Progenitor cell of endocrine pancreas (in vitro differentiated cells): ENCODE measurements around the gene THEMIS2. TPM values are rescaled to one million over a fixed set of nuclear protein-coding genes. Genes with fewer than 3 reads are reported as not detected.

Experiments used
- DNase-seq: peaks from one replicate; pipeline ENCODE4 v3.0.0; 2021; ENCODE audit warnings: low spot score; ENCODE audit not compliant: unreplicated experiment
- H3K27ac Mint-ChIP-seq: 2 replicates; pipeline ENCODE4 v1.8.0; 2021; ENCODE audit warnings: mild to moderate bottlenecking, moderate library complexity, mixed read lengths
- H3K27me3 Mint-ChIP-seq: 2 replicates; pipeline ENCODE4 v1.8.0; 2021; ENCODE audit warnings: mixed read lengths
- H3K36me3 Mint-ChIP-seq: 2 replicates; pipeline ENCODE4 v1.8.0; 2022; ENCODE audit warnings: mixed read lengths; ENCODE audit not compliant: insufficient read depth
- H3K4me1 Mint-ChIP-seq: 2 replicates; pipeline ENCODE4 v1.8.0; 2021; ENCODE audit warnings: low read depth, mixed read lengths
- H3K4me3 Mint-ChIP-seq: 2 replicates; pipeline ENCODE4 v1.8.0; 2021; ENCODE audit warnings: low read depth, mild to moderate bottlenecking, moderate library complexity, mixed read lengths
- H3K9me3 Mint-ChIP-seq: 2 replicates; pipeline ENCODE4 v1.8.0; 2021; ENCODE audit warnings: low read depth, mixed read lengths
- total RNA-seq: library from RNA; stranded (reverse); gene quantifications from 2 replicates; pipeline ENCODE4 v1.2.1, GENCODE V29; 2021
- TF ChIP-seq, protein P1 (sequence below): fragments of 200-600 bp; sonication (generic); IDR thresholded peaks from one replicate; pipeline ENCODE4 v1.5.0; 2021; ENCODE audit warnings: antibody characterized with exemption, mild to moderate bottlenecking; ENCODE audit not compliant: unreplicated experiment

Gene THEMIS2
- total RNA-seq, 1 donor from 2014 or later: 3.3 TPM

- Mint-ChIP-seq H3K27ac (peak within 1 kb of the TSS; percentile 96), H3K36me3 (no peaks in the 10 kb centered on the region), H3K4me1 (peaks cover 12% of the 10 kb centered on the region), H3K4me3 (peak within 1 kb of the TSS; percentile 85), H3K9me3 (no peaks in the 10 kb centered on the region), H3K27me3 (peaks cover 6% of the 10 kb centered on the region)
- peak; percentile 68 for DNase-seq
- TF ChIP-seq, protein P1, sequence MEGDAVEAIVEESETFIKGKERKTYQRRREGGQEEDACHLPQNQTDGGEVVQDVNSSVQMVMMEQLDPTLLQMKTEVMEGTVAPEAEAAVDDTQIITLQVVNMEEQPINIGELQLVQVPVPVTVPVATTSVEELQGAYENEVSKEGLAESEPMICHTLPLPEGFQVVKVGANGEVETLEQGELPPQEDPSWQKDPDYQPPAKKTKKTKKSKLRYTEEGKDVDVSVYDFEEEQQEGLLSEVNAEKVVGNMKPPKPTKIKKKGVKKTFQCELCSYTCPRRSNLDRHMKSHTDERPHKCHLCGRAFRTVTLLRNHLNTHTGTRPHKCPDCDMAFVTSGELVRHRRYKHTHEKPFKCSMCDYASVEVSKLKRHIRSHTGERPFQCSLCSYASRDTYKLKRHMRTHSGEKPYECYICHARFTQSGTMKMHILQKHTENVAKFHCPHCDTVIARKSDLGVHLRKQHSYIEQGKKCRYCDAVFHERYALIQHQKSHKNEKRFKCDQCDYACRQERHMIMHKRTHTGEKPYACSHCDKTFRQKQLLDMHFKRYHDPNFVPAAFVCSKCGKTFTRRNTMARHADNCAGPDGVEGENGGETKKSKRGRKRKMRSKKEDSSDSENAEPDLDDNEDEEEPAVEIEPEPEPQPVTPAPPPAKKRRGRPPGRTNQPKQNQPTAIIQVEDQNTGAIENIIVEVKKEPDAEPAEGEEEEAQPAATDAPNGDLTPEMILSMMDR: peak; percentile 46
These were observed 62.6 kb downstream of the THEMIS2 start, which contains the start of gene SMPDL3B for GRCh38 chr1:27934818-27935549. Gene SMPDL3B, plus strand, starts transcription at chr1:27935000. Its CDS starts 184 bp downstream, at chr1:27935184.

- no peak for DNase-seq
- H3K9me3 Mint-ChIP-seq: no peaks in the 10 kb centered on the region
- H3K27ac Mint-ChIP-seq: peak overlapping the region; percentile 23
- peaks cover 6% of the 10 kb centered on the region for H3K27me3 Mint-ChIP-seq
- H3K4me1 Mint-ChIP-seq: peaks cover 12% of the 10 kb centered on the region
- no peaks in the 10 kb centered on the region for H3K36me3 Mint-ChIP-seq
- TF ChIP-seq, protein P1: no peak
- peak overlapping the region; percentile 85 for H3K4me3 Mint-ChIP-seq
These were observed 63.4 kb downstream of the THEMIS2 start for GRCh38 chr1:27935721-27936120.

Other genes starting within 250 kb of the THEMIS2 start
- not detected in 2 replicates for gene FGR, start 237.4 kb upstream of the THEMIS2 start, total RNA-seq
- 4.4 and 5.7 TPM in 2 replicates for gene IFI6, start 200.4 kb upstream of the THEMIS2 start, total RNA-seq
- gene FAM76A, start 146.6 kb upstream of the THEMIS2 start, total RNA-seq: 14.7 and 15.2 TPM in 2 replicates
- 24.3 and 26.1 TPM in 2 replicates for gene STX12, start 99.3 kb upstream of the THEMIS2 start, total RNA-seq
- 50.4 and 52.5 TPM in 2 replicates for gene PPP1R8, start 41.8 kb upstream of the THEMIS2 start, total RNA-seq
- gene RPA2, start 42.0 kb downstream of the THEMIS2 start, total RNA-seq: 34.8 and 37.2 TPM in 2 replicates
- gene SMPDL3B, start 62.5 kb downstream of the THEMIS2 start, total RNA-seq: 18.5 and 19.0 TPM in 2 replicates
- 17.0 and 17.3 TPM in 2 replicates for gene XKR8, start 87.4 kb downstream of the THEMIS2 start, total RNA-seq
- 41.3 and 42.5 TPM in 2 replicates for gene EYA3, start 216.1 kb downstream of the THEMIS2 start, total RNA-seq